B cell (primary cell): Measurements from ENCODE around the gene ABCF1. TPM values are rescaled to one million over a fixed set of nuclear protein-coding genes. Genes with fewer than 3 reads are reported as not detected.

Experiments
- ATAC-seq: fragments of 200-7000 bp; cut with Tn5 transposase; one replicate; pipeline ENCODE4 v1.10.0; 2021; ENCODE audit warnings: low read depth, mild to moderate bottlenecking, moderate number of reproducible peaks, moderate library complexity
- CTCF ChIA-PET: fragments of 350-600 bp; sonication (Branson Sonifier 250); formaldehyde crosslinking; loops from one replicate; lab custom pipeline; 2021; ENCODE audit warnings: antibody characterized with exemption, inconsistent platforms; lab: Charles Lee
- POLR2A ChIA-PET: fragments of 350-600 bp; sonication (Branson Sonifier 250); formaldehyde crosslinking; loops from one replicate; lab custom pipeline; 2021; ENCODE audit warnings: antibody characterized with exemption; lab: Charles Lee
- DNase-seq: peaks from one replicate; pipeline ENCODE4 v3.0.0; 2013
- H2AFZ ChIP-seq: 2 replicates; pipeline ENCODE4 v1.6.1; 2012; ENCODE audit warnings: mild to moderate bottlenecking, low read depth, low read length; ENCODE audit not compliant: insufficient read depth, poor library complexity, severe bottlenecking
- H3K27ac ChIP-seq, 2 donors: 1 replicate in 1 of 2; 2 replicates in 1 of 2; pipeline ENCODE4 v1.5.1; 2012 to 2013; ENCODE audit warnings: low read length in 2 of 2, mild to moderate bottlenecking in 2 of 2, moderate library complexity in 1 of 2
- H3K27me3 ChIP-seq, 4 experiments: fragments of 200-600 bp in 1 of 4; sonication (generic) in 1 of 4; replicated peaks in 1 of 4; 1 replicate in 2 of 4; 2 replicates in 2 of 4; pipeline versions ENCODE4 v1.6.1 to v1.7.0; 2013 to 2016; ENCODE audit warnings: low read length in 3 of 4, mild to moderate bottlenecking in 2 of 4, mixed read lengths in 1 of 4, moderate library complexity in 1 of 4; ENCODE audit not compliant: insufficient read depth in 4 of 4, control insufficient read depth in 3 of 4; ENCODE audit errors: control extremely low read depth in 1 of 4
- H3K36me3 ChIP-seq, 2 experiments: replicated peaks in 1 of 2; 1 replicate in 1 of 2; 2 replicates in 1 of 2; pipeline versions ENCODE4 v1.6.1 to v1.7.1; 2013; ENCODE audit warnings: low read length in 1 of 2; ENCODE audit not compliant: insufficient read depth in 2 of 2, control insufficient read depth in 1 of 2; ENCODE audit errors: control extremely low read depth in 1 of 2, extremely low read depth in 1 of 2
- H3K4me1 ChIP-seq, 2 donors: fragments of 200-600 bp in 1 of 2; sonication (generic) in 1 of 2; 1 replicate in 1 of 2; 2 replicates in 1 of 2; pipeline versions ENCODE4 v1.5.1 to v1.6.1; 2013 to 2017; ENCODE audit warnings: low read length in 2 of 2; ENCODE audit not compliant: control insufficient read depth in 2 of 2, insufficient read depth in 2 of 2
- H3K4me2 ChIP-seq: replicated peaks from 2 replicates; pipeline ENCODE3; 2012; ENCODE audit warnings: mild to moderate bottlenecking, low read depth, low read length; ENCODE audit not compliant: poor library complexity, severe bottlenecking
- H3K4me3 ChIP-seq, 5 experiments: fragments of 200-600 bp in 1 of 5; sonication (generic) in 1 of 5; 1 replicate in 3 of 5; 2 replicates in 2 of 5; pipeline versions ENCODE4 v1.5.1 to v1.7.0; 2011 to 2016; ENCODE audit warnings: low read length in 4 of 5, mild to moderate bottlenecking in 4 of 5, low read depth in 2 of 5, control low read depth in 1 of 5, moderate library complexity in 1 of 5; ENCODE audit not compliant: insufficient read depth in 1 of 5; ENCODE audit errors: control extremely low read depth in 1 of 5, extremely low read depth in 1 of 5
- H3K79me2 ChIP-seq: fragments of 200-600 bp; sonication (generic); one replicate; pipeline ENCODE4 v1.6.0; 2016; ENCODE audit warnings: low read length; ENCODE audit not compliant: control insufficient read depth, insufficient read depth
- H3K9ac ChIP-seq: fragments of 200-600 bp; sonication (generic); 2 replicates; pipeline ENCODE4 v1.6.1; 2017; ENCODE audit warnings: mild to moderate bottlenecking, low read length, moderate library complexity
- H3K9me3 ChIP-seq, 3 donors: one replicate each; pipeline versions ENCODE4 v1.6.1 to v1.7.1; 2013; ENCODE audit warnings: low read length in 2 of 3; ENCODE audit not compliant: control insufficient read depth in 2 of 3, insufficient read depth in 1 of 3; ENCODE audit errors: control extremely low read depth in 1 of 3
- H4K20me1 ChIP-seq: 2 replicates; pipeline ENCODE4 v1.6.0; 2012; ENCODE audit warnings: mild to moderate bottlenecking, low read length; ENCODE audit not compliant: insufficient read depth, control insufficient read depth, poor library complexity, severe bottlenecking
- H3K27ac Mint-ChIP-seq: one replicate; pipeline ENCODE4 v1.8.0; 2021; ENCODE audit warnings: mixed read lengths
- H3K27me3 Mint-ChIP-seq: one replicate; pipeline ENCODE4 v1.8.0; 2021; ENCODE audit warnings: mixed read lengths
- H3K4me1 Mint-ChIP-seq: one replicate; pipeline ENCODE4 v1.8.0; 2021; ENCODE audit warnings: mixed read lengths
- H3K4me3 Mint-ChIP-seq: one replicate; pipeline ENCODE4 v1.8.0; 2021; ENCODE audit warnings: mixed read lengths
- H3K9me3 Mint-ChIP-seq: one replicate; pipeline ENCODE4 v1.8.0; 2022; ENCODE audit warnings: mixed read lengths; ENCODE audit not compliant: insufficient read depth
- EZH2 ChIP-seq: IDR thresholded peaks from 2 replicates; pipeline ENCODE4 v1.6.1; 2012; ENCODE audit warnings: borderline replicate concordance, low read depth, mild to moderate bottlenecking, moderate library complexity, low read length; ENCODE audit not compliant: insufficient read depth, poor library complexity, severe bottlenecking
- WGBS: methylation state at CpG from one replicate; pipeline ENCODE4 v1.1.5; 2013; ENCODE audit warnings: missing lambda C conversion rate; ENCODE audit not compliant: insufficient coverage; 5-methylcytosine and 5-hydroxymethylcytosine counted together
- intact Hi-C: fragments of 100-400 bp; cut with micrococcal nuclease; formaldehyde crosslinking; loops from one replicate; pipeline ENCODE4 v1.10.0; 2022
- polyA plus RNA-seq: library from polyadenylated mRNA; depleted of rRNA; stranded (reverse); fragments of >200 nt; gene quantifications from 2 replicates; pipeline ENCODE4 v1.2.3, GENCODE V29; 2012
- total RNA-seq, 2 donors: library from RNA; stranded (reverse); fragments of 120-200 nt in 1 of 2; gene quantifications; 1 replicate in 1 of 2; 2 replicates in 1 of 2; pipeline versions ENCODE4 v1.2.3 to v1.2.4, GENCODE V29; 2013 to 2022
- TF ChIP-seq, protein P1 (sequence below): fragments of 200-600 bp; IDR thresholded peaks from one replicate; pipeline ENCODE4 v1.8.0; 2022; ENCODE audit warnings: antibody characterized with exemption, mild to moderate bottlenecking

Gene ABCF1
- total and polyA plus RNA-seq, 2 donors (not counting 1 experiment from before 2014, with no cell fraction given): 22.8 to 60.9 TPM

- no peak overlapping the region for H3K9ac ChIP-seq
- H3K79me2 ChIP-seq: peaks cover 19% of the 10 kb centered on the region
- WGBS: 100% methylated on average over 5 of the region's 5 CpGs
- H3K27me3 Mint-ChIP-seq: no peaks in the 10 kb centered on the region
- no peaks in the 10 kb centered on the region for H3K9me3 Mint-ChIP-seq
- H3K27ac Mint-ChIP-seq: no peak overlapping the region
- H3K4me3 Mint-ChIP-seq: no peak overlapping the region
- no peak for ATAC-seq
- H2AFZ ChIP-seq: no peak overlapping the region
- ChIA-PET CTCF (interaction anchor here (1.3 to 3.9 kb wide), 3 partner anchors 14 to 104 kb away, joined by 4 to 17 read pairs (median 7); no protein-coding TSS in a partner anchor), POLR2A (no interaction called here)
- no peak overlapping the region for H3K27ac ChIP-seq
- no peaks in the 10 kb centered on the region for H3K9me3 ChIP-seq
- no peak overlapping the region for H3K4me2 ChIP-seq
- H3K4me1 Mint-ChIP-seq: no peaks in the 10 kb centered on the region
- no peaks in the 10 kb centered on the region for H3K27me3 ChIP-seq
- TF ChIP-seq, protein P1, sequence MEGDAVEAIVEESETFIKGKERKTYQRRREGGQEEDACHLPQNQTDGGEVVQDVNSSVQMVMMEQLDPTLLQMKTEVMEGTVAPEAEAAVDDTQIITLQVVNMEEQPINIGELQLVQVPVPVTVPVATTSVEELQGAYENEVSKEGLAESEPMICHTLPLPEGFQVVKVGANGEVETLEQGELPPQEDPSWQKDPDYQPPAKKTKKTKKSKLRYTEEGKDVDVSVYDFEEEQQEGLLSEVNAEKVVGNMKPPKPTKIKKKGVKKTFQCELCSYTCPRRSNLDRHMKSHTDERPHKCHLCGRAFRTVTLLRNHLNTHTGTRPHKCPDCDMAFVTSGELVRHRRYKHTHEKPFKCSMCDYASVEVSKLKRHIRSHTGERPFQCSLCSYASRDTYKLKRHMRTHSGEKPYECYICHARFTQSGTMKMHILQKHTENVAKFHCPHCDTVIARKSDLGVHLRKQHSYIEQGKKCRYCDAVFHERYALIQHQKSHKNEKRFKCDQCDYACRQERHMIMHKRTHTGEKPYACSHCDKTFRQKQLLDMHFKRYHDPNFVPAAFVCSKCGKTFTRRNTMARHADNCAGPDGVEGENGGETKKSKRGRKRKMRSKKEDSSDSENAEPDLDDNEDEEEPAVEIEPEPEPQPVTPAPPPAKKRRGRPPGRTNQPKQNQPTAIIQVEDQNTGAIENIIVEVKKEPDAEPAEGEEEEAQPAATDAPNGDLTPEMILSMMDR: no peak
- no peak for TF ChIP-seq EZH2
- peaks cover 4 to 85% of the 10 kb centered on the region in 2 experiments for H3K36me3 ChIP-seq
- H3K4me3 ChIP-seq: no peak overlapping the region
- no peak for DNase-seq
- intact Hi-C loops: no loop called here
- no peaks in the 10 kb centered on the region for H3K4me1 ChIP-seq
- peaks cover 11% of the 10 kb centered on the region for H4K20me1 ChIP-seq
Measured at GRCh38 chr6:30583921-30584320, 12.7 kb downstream of the ABCF1 start.

DNA sequence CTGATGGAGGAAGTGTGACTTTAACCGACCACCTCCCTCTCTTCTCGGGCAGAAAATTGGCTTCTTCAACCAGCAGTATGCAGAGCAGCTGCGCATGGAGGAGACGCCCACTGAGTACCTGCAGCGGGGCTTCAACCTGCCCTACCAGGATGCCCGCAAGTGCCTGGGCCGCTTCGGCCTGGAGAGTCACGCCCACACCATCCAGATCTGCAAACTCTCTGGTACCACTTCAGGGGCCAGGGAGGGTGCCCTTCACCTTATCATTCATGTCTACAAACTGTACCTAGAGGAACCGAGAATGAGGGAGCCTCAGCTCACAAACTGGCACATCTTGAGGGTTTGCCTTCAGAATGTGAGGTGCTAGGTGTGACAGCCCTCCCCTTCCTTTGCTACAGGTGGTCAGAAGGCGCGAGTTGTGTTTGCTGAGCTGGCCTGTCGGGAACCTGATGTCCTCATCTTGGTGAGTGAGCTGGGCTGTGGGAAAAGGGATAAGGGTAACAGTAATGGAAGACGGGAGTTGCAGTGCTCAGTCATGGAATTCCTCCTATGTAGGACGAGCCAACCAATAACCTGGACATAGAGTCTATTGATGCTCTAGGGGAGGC lies 18.6 kb downstream of the ABCF1 start:
- TF ChIP-seq, protein P1: no peak
- no peak for TF ChIP-seq EZH2
- Histone ChIP-seq H3K4me3 (no peak overlapping the region), H3K9ac (no peak overlapping the region), H3K79me2 (peaks cover 14% of the 10 kb centered on the region), H4K20me1 (peaks cover 16% of the 10 kb centered on the region), H3K27ac (no peak overlapping the region), H3K4me1 (no peaks in the 10 kb centered on the region), H3K36me3 (peaks cover 15 to 69% of the 10 kb centered on the region in 2 experiments), H2AFZ (no peak overlapping the region), H3K4me2 (no peak overlapping the region), H3K9me3 (no peaks in the 10 kb centered on the region), H3K27me3 (no peaks in the 10 kb centered on the region)
- DNase-seq (no peak), ATAC-seq (no peak)
- 94% methylated on average over 12 of the region's 15 CpGs for WGBS
- Mint-ChIP-seq H3K27ac (no peak overlapping the region), H3K4me3 (no peak overlapping the region), H3K27me3 (no peaks in the 10 kb centered on the region), H3K9me3 (no peaks in the 10 kb centered on the region), H3K4me1 (no peaks in the 10 kb centered on the region)
- CTCF ChIA-PET: interaction anchor here (1.4 to 12.2 kb wide), 5 partner anchors 45 to 106 kb away, joined by 4 to 295 read pairs (median 4); partner anchors contain the start of gene DHX16
- intact Hi-C loops: no loop called here
- POLR2A ChIA-PET: interaction anchor here (0.7 to 0.8 kb wide), 2 partner anchors 19 to 100 kb away, joined by 3 read pairs; partner anchors contain the start of gene ABCF1
